Measurements from ENCODE around the gene TMEM267. TPM values are rescaled to one million over a fixed set of nuclear protein-coding genes. Genes with fewer than 3 reads are reported as not detected.

The TMEM267 gene
- total RNA-seq, 1 experiment from 2014 or later: 57.2 TPM

Other genes starting within 250 kb of the TMEM267 start
- 131 and 184 TPM in 2 replicates for gene HMGCS1, start 170.5 kb downstream of the TMEM267 start, total RNA-seq (2014; rRNA removed; shearing (Covaris generic); ENCODE audit: low replicate concordance)
- gene CCL28, start 71.5 kb downstream of the TMEM267 start, total RNA-seq (2014; rRNA removed; shearing (Covaris generic); ENCODE audit: low replicate concordance): 18.8 and 42.3 TPM in 2 replicates
- gene C5orf34, start 31.3 kb upstream of the TMEM267 start, total RNA-seq (2014; rRNA removed; shearing (Covaris generic); ENCODE audit: low replicate concordance): 15.7 and 21.8 TPM in 2 replicates
- gene PAIP1, start 73.2 kb upstream of the TMEM267 start, total RNA-seq (2014; rRNA removed; shearing (Covaris generic); ENCODE audit: low replicate concordance): 98.5 and 128 TPM in 2 replicates
- gene NNT, start 119.3 kb upstream of the TMEM267 start, total RNA-seq (2014; rRNA removed; shearing (Covaris generic); ENCODE audit: low replicate concordance): 67.5 and 96.9 TPM in 2 replicates

Measured in Karpas-422 (cell line).